Kidney (tissue), 14 donors: Measurements from ENCODE around the gene NFYC. TPM values are rescaled to one million over a fixed set of nuclear protein-coding genes. Genes with fewer than 3 reads are reported as not detected.

Experiments
- DNase-seq, 5 donors: peaks; one replicate each; pipeline ENCODE4 v3.0.0-alpha.2; 2013 to 2020
- FAIRE-seq: peaks from 2 replicates; lab custom pipeline; 2012; peaks lifted over from hg19 to GRCh38; lab: Jason Lieb, UNC
- H3K27ac ChIP-seq, 2 donors: one replicate each; pipeline ENCODE4 v1.7.0; 2013; ENCODE audit warnings: low read depth in 2 of 2, low read length in 2 of 2, inconsistent platforms in 1 of 2
- H3K27me3 ChIP-seq: one replicate; pipeline ENCODE4 v1.7.1; 2013; ENCODE audit warnings: low read length, inconsistent platforms; ENCODE audit not compliant: control insufficient read depth, insufficient read depth
- H3K36me3 ChIP-seq, 3 donors: one replicate each; pipeline versions ENCODE4 v1.7.0 to v1.7.1; 2013; ENCODE audit warnings: low read length in 3 of 3, control low read depth in 1 of 3, inconsistent platforms in 1 of 3; ENCODE audit not compliant: insufficient read depth in 3 of 3, control insufficient read depth in 2 of 3
- H3K4me1 ChIP-seq, 3 donors: one replicate each; pipeline versions ENCODE4 v1.7.0 to v1.7.1; 2013; ENCODE audit warnings: low read length in 3 of 3, inconsistent platforms in 1 of 3, low read depth in 1 of 3; ENCODE audit not compliant: control insufficient read depth in 2 of 3, insufficient read depth in 2 of 3
- H3K4me3 ChIP-seq, 3 donors: one replicate each; pipeline versions ENCODE4 v1.7.0 to v1.8.1; 2013; ENCODE audit warnings: low read length in 3 of 3, control low read depth in 1 of 3, inconsistent platforms in 1 of 3
- H3K9ac ChIP-seq, 3 donors: one replicate each; pipeline versions ENCODE4 v1.7.0 to v1.7.1; 2013; ENCODE audit warnings: low read length in 3 of 3, control low read depth in 1 of 3, inconsistent platforms in 1 of 3
- H3K9me3 ChIP-seq, 3 donors: one replicate each; pipeline versions ENCODE4 v1.7.0 to v1.7.1; 2013; ENCODE audit warnings: low read length in 3 of 3, control low read depth in 1 of 3, inconsistent platforms in 1 of 3; ENCODE audit not compliant: control insufficient read depth in 2 of 3, insufficient read depth in 1 of 3
- intact Hi-C: fragments of 100-400 bp; cut with DNase I; formaldehyde crosslinking; loops from one replicate; pipeline ENCODE4 v1.11.1; 2022
- polyA plus RNA-seq: library from polyadenylated mRNA; stranded (reverse); fragments of 350-450 nt; fragmentation: Illumina TruSeq; extraction: RNeasy Lipid Tissue Mini Kit (QIAGEN cat#74804); gene quantifications from one replicate; pipeline ENCODE4 v1.2.3, GENCODE V29; 2014; ENCODE audit warnings: low read depth, low replicate concordance; ENCODE audit not compliant: insufficient read depth
- total RNA-seq: library from RNA; stranded (reverse); fragmentation: NEBNext Ultra II Directional; extraction: Animal tissue kit (Norgen Biotek cat#: 25700); gene quantifications from one replicate; pipeline ENCODE4 v1.2.1, GENCODE V29; 2021
- TF ChIP-seq, protein P1 (sequence below): IDR thresholded peaks from 3 replicates; pipeline ENCODE4 v1.5.1; 2012; ENCODE audit warnings: mild to moderate bottlenecking, moderate library complexity, borderline replicate concordance; ENCODE audit not compliant: insufficient read depth; ENCODE audit errors: extremely low read depth
- donor health status: control.
- donor health status: control.
- donor health status: control.
- donor health status: control.
- donor health status: control.
- donor health status: DM: yes; HTN: yes; CAD: no.
- donor health status: Normal renal cell carcinoma (clear cell type).

NFYC gene
- total and polyA plus RNA-seq, 2 donors from 2014 or later, result 52.1 to 69.3 TPM

DNA sequence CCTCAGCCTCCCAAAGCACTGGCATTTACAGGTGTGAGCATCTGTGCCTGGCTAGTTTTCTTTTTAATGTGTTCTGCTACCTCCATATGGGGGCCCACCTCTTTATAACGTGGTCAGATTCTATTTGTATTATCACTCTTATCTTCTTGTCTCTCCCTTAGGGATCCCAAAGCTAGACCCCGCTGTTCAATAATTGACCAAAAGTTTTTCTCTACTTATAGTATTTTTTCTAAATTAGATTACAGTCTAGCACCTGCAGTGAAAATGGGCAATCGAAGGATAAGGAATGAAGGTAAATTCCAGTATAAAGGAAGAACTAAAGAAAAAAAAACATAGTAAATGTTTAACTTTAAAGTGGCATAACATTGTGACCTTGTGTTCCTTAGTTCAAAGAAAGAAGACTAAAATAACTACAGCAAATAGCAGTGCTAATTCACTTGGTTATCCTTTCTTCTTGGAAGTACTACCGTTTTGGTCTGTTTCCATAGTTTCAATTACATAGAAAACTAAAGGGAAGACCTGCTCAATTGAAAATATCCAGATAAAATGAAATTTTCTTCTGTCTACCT is 24.1 kb downstream of the NFYC start:
- TF ChIP-seq, protein P1, sequence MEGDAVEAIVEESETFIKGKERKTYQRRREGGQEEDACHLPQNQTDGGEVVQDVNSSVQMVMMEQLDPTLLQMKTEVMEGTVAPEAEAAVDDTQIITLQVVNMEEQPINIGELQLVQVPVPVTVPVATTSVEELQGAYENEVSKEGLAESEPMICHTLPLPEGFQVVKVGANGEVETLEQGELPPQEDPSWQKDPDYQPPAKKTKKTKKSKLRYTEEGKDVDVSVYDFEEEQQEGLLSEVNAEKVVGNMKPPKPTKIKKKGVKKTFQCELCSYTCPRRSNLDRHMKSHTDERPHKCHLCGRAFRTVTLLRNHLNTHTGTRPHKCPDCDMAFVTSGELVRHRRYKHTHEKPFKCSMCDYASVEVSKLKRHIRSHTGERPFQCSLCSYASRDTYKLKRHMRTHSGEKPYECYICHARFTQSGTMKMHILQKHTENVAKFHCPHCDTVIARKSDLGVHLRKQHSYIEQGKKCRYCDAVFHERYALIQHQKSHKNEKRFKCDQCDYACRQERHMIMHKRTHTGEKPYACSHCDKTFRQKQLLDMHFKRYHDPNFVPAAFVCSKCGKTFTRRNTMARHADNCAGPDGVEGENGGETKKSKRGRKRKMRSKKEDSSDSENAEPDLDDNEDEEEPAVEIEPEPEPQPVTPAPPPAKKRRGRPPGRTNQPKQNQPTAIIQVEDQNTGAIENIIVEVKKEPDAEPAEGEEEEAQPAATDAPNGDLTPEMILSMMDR, result no peak
- Histone ChIP-seq H3K27me3 (no peaks in the 10 kb centered on the region), H3K4me1 (peaks cover 0 to 55% (median 22%) of the 10 kb centered on the region in 3 donors), H3K9me3 (no peaks in the 10 kb centered on the region), H3K4me3 (no peak overlapping the region), H3K36me3 (no peaks in the 10 kb centered on the region), H3K9ac (no peak overlapping the region), H3K27ac (peak overlapping the region; percentile 56 to 71)
- DNase-seq (no peak), FAIRE-seq (peak; percentile 93)
- intact Hi-C loops, result no loop called here

DNA sequence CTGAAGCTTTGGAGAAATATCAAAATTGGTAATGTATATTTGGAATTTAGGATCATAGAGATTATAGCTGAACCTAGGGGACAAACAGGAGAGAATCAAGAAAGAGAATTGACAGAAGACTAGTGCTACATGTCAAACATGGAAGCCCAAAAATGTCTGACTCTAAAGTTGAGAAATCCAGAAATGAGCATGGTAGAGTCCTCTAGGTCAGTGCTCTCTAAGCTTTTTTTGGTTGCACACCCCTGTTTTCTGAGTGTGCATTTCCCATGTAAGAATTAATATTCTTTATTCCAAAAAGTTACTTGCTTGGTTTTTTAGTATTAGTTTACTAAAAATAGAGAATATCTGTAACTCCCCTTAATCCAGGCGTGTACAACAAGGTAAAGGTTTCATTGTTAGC is 25.6 kb downstream of the NFYC start:
- DNase-seq (no peak), FAIRE-seq (no peak)
- H3K4me3 ChIP-seq, result no peak overlapping the region
- TF ChIP-seq, protein P1, result no peak
- peaks cover 0 to 55% (median 18%) of the 10 kb centered on the region in 3 donors for H3K4me1 ChIP-seq
- H3K27ac ChIP-seq, result peak overlapping the region in 1 of 2 donors; percentile 63
- H3K9ac ChIP-seq, result no peak overlapping the region
- intact Hi-C loops, result no loop called here
- H3K9me3 ChIP-seq, result no peaks in the 10 kb centered on the region
- H3K36me3 ChIP-seq, result no peaks in the 10 kb centered on the region
- no peaks in the 10 kb centered on the region for H3K27me3 ChIP-seq

DNA sequence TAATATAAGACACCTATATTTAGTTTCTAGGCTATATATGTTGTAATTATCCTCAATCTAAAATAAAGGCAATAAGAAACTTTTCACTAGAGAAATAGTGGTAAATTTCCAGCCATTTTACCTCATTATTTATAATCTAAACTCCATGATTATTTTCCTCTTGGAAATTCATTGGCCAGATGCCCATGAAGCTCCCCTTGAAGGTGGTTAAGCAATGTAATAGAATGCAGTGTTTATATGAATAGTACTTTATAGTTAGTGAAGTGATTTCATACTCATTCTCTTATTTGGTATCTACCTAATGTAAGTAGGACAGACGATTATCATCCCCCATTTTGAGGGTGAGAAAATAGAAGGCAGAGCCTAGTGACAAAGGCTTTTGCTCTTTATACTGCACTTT is 26.5 kb downstream of the NFYC start:
- TF ChIP-seq, protein P1, result no peak
- no peak for FAIRE-seq

DNA sequence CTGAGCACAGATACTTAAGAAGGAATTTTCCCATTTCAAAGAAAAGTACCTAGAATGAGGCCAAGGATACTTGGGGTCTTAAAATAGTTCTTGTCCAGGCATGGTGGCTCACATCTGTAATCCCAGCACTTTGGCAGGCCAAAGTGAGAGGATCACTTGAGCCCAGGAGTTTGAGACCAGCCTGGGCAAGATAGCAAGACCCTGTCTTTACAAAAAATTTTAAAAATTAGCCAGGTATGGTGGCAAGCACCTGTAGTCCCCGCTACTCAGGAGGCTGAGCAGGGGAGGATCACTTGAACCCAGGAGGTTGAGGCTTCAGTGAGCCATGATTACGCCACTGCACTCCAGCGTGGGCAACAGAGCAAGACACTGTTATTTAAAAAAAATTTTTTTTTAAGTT is 29.0 kb downstream of the NFYC start:
- intact Hi-C loops, result no loop called here
- Histone ChIP-seq H3K27ac (no peak overlapping the region), H3K9ac (no peak overlapping the region), H3K4me3 (no peak overlapping the region), H3K4me1 (peaks cover 0 to 34% (median 12%) of the 10 kb centered on the region in 3 donors), H3K9me3 (no peaks in the 10 kb centered on the region), H3K27me3 (no peaks in the 10 kb centered on the region), H3K36me3 (no peaks in the 10 kb centered on the region)
- no peak for DNase-seq
- TF ChIP-seq, protein P1, result no peak
- no peak for FAIRE-seq

More for the DNA sequence above, 26.5 kb downstream of the NFYC start:
- no peak for DNase-seq
- Histone ChIP-seq H3K36me3 (no peaks in the 10 kb centered on the region), H3K9me3 (no peaks in the 10 kb centered on the region), H3K4me1 (peaks cover 0 to 51% (median 17%) of the 10 kb centered on the region in 3 donors), H3K27me3 (no peaks in the 10 kb centered on the region), H3K4me3 (no peak overlapping the region), H3K27ac (no peak overlapping the region), H3K9ac (no peak overlapping the region)
- intact Hi-C loops, result no loop called here
